AG09319 (cell line): ENCODE data around the gene ACTL10.
"Not testable (repeated sequence)": the region's sequence is repeated elsewhere in the genome, so short reads cannot be mapped to it uniquely, and the experiment has no call there.

ENCODE experiments used
- DNase-seq: peaks from one replicate; pipeline ENCODE4 v3.0.0-alpha.2; 2010; ENCODE audit warnings: low read depth; ENCODE audit errors: extremely low read depth
- TF ChIP-seq, protein P1 (sequence below): IDR thresholded peaks from 2 replicates; pipeline ENCODE4 v1.5.1; 2011; ENCODE audit warnings: low read depth, mild to moderate bottlenecking, inconsistent platforms, low read length, moderate library complexity

The ACTL10 gene

DNA sequence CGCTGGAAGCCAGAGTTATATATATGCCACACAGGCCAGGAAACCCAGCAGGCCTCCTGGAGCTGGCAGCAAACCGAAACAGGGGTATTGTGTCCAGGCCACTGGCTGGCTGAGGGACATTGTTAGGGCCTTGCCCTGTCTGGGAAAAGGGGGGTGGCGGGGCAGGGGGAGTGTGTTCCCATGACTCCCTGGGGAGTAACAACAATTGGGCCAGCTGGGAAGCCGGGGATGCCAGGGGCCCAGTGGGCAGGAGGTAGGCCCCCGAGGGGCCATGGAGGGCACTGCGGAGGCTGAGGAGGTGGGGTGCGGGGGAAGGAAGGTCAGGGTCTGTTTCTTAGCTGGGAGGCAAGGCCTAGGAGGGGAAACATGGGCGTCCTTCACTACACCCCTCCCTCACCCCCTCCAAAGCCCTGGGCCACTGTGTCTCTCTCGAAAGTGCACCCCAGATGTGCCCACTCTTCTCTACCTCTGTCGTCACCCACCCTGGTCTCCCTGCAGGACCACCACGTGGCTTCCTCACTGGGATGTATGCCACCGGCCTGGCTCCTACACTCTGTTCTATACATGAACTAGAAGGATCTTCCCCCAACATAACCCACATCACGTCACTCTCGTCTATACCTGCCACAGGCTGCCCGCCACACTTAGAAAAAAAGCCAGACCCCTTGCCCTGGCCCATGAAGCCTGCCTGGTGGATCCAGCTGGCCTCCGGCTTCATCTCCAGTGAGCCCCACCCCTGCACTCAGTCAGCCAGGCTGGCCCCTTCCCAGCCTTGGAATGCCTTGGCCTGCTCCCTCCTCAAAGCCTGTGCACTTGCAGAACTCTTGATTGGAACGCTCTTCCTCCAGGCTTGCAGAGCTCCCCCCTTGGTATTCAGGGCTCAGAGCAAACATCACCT, 27.2 kb downstream of the ACTL10 start:
- TF ChIP-seq, protein P1, sequence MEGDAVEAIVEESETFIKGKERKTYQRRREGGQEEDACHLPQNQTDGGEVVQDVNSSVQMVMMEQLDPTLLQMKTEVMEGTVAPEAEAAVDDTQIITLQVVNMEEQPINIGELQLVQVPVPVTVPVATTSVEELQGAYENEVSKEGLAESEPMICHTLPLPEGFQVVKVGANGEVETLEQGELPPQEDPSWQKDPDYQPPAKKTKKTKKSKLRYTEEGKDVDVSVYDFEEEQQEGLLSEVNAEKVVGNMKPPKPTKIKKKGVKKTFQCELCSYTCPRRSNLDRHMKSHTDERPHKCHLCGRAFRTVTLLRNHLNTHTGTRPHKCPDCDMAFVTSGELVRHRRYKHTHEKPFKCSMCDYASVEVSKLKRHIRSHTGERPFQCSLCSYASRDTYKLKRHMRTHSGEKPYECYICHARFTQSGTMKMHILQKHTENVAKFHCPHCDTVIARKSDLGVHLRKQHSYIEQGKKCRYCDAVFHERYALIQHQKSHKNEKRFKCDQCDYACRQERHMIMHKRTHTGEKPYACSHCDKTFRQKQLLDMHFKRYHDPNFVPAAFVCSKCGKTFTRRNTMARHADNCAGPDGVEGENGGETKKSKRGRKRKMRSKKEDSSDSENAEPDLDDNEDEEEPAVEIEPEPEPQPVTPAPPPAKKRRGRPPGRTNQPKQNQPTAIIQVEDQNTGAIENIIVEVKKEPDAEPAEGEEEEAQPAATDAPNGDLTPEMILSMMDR, result no peak
- no peak for DNase-seq

- TF ChIP-seq, protein P1, result no peak
- DNase-seq, result no peak
Observed at GRCh38 chr20:33694639-33695012, 27.9 kb downstream of the ACTL10 start.

DNA sequence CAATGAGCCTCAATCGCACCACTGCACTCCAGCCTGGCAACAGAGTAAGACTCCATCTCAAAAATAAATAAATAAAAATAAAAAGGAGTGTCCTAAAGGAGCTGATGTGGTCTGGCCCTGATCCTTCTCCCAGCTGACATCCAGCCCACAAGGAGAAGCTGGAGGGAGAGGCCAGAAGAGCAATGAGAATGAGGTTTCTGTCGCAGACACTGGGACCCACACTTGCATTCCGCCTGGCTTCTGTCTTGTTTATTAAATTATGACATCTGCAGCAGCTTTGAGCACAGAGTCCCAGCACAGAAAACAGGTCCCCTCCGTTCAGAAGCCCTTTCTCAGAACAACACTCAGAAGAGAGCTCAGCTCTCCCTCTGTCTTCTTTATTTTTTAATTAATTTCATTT, 29.7 kb downstream of the ACTL10 start:
- TF ChIP-seq, protein P1, result no peak
- DNase-seq, result no peak

GRCh38 chr20:33697129-33697528, 30.4 kb downstream of the ACTL10 start:
- no peak for DNase-seq
- TF ChIP-seq, protein P1, result no peak

DNA sequence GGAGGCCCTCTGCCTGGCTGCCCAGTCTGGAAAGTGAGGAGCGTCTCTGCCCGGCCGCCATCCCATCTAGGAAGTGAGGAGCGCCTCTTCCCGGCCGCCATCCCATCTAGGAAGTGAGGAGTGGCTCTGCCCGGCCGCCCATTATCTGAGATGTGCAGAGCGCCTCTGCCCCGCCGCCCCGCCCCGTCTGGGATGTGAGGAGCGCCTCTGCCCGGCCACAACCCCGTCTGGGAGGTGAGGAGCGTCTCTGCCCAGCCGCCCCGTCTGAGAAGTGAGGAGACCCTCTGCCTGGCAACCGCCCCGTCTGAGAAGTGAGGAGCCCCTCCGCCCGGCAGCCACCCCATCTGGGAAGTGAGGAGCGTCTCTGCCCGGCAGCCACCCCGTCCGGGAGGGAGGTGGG, 32.2 kb downstream of the ACTL10 start:
- not testable (repeated sequence) for DNase-seq

- not testable (repeated sequence) for DNase-seq
Observed at GRCh38 chr20:33700696-33701441, 34.1 kb downstream of the ACTL10 start.

DNA sequence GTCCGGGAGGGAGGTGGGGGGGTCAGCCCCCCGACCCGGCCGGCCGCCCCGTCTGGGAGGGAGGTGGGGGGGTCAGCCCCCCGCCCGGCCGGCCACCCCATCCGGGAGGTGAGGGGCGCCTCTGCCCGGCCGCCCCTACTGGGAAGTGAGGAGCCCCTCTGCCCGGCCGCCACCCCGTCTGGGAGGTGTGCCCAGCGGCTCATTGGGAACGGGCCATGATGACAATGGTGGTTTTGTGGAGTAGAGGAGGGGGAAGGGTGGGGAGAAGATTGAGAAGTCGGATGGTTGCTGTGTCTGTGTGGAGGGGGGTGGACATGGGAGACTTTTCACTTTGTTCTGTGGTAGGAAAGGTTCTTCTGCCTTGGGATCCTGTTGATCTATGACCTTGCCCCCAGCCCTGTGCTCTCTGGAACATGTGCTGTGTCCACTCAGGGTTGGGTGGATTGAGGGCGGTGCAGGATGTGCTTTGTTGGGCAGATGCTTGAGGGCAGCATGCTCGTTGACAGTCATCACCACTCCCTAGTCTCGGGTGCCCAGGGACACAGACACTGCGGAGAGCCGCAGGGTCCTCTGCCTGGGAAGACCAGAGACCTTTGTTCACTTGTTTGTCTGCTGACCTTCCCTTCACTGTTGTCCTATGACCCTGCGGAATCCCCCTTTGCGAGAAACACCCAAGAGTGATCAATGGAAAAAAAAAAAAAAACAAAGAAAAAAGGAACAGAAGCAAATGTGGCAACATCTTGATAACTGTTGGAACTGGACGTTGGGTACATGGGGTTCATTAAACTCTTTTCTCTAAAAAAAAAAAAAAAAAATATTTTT, 35.1 kb downstream of the ACTL10 start:
- TF ChIP-seq, protein P1, result no peak
- no peak for DNase-seq

GRCh38 chr20:33702861-33703260, 36.1 kb downstream of the ACTL10 start:
- TF ChIP-seq, protein P1, result no peak
- no peak for DNase-seq
